ENCODE results near the gene N4BP2.

- no peak for TF ChIP-seq CTCF (IDR thresholded peaks at IDR 0.05 in 8 of 11, conservative IDR thresholded peaks at IDR 0.05 in 3 of 11)
- TF ChIP-seq POLR2AphosphoS5 (IDR thresholded peaks at IDR 0.05) = no peak
- TF ChIP-seq POLR2A (IDR thresholded peaks at IDR 0.05) = no peak
Measured at GRCh38 chr4:40190465-40190864, 133.8 kb downstream of the N4BP2 start.
